Psoas muscle (tissue), 8 donors: Measurements from ENCODE around the gene IP6K1. TPM values are rescaled to one million over a fixed set of nuclear protein-coding genes. Genes with fewer than 3 reads are reported as not detected.
A peak's percentile ranks its signal among the peaks of the same experiment; 100 is the strongest.

Experiments
- ATAC-seq, 4 donors: fragments of 200-7000 bp; cut with Tn5 transposase; one replicate each; pipeline ENCODE4 v1.9.1; 2020; ENCODE audit warnings: moderate library complexity in 3 of 4, mild to moderate bottlenecking in 2 of 4
- DNase-seq, 2 donors: peaks; one replicate each; pipeline ENCODE4 v3.0.0-alpha.2; 2020
- H3K27ac ChIP-seq: fragments of 200-600 bp; one replicate; pipeline ENCODE4 v1.8.0; 2022
- H3K27me3 ChIP-seq, 3 donors: fragments of 200-600 bp in 1 of 3; one replicate each; pipeline versions ENCODE4 v1.6.1 to v1.8.0; 2013 to 2022; ENCODE audit warnings: low read length in 2 of 3, mild to moderate bottlenecking in 2 of 3, moderate library complexity in 1 of 3; ENCODE audit not compliant: insufficient read depth in 3 of 3
- H3K36me3 ChIP-seq, 2 donors: fragments of 200-600 bp in 1 of 2; one replicate each; pipeline versions ENCODE4 v1.6.1 to v1.8.0; 2013 to 2022; ENCODE audit warnings: low read depth in 1 of 2, mild to moderate bottlenecking in 1 of 2, moderate library complexity in 1 of 2; ENCODE audit not compliant: insufficient read depth in 1 of 2
- H3K4me1 ChIP-seq: fragments of 200-600 bp; one replicate; pipeline ENCODE4 v1.8.0; 2022
- H3K4me3 ChIP-seq: fragments of 200-600 bp; one replicate; pipeline ENCODE4 v1.8.0; 2022; ENCODE audit warnings: mild to moderate bottlenecking
- H3K9me3 ChIP-seq: fragments of 200-600 bp; one replicate; pipeline ENCODE4 v1.8.0; 2022
- CTCF ChIP-seq: fragments of 200-600 bp; IDR thresholded peaks from one replicate; pipeline ENCODE4 v1.8.0; 2022; ENCODE audit warnings: antibody characterized with exemption
- WGBS, 3 donors: extraction: QIAGEN DNeasy Blood & Tissue Kit; methylation state at CpG; one replicate each; pipeline versions ENCODE4 v1.1.6 to v1.1.7; 2013; 5-methylcytosine and 5-hydroxymethylcytosine counted together
- intact Hi-C, 2 donors: fragments of 100-400 bp; cut with DNase I; formaldehyde crosslinking; loops; one replicate each; pipeline versions ENCODE4 v1.11.0 to v1.14.2; 2022
- polyA plus RNA-seq, 3 donors: library from polyadenylated mRNA; stranded (reverse); fragments of 200-250 nt; gene quantifications; one replicate each; pipeline ENCODE4 v1.2.3, GENCODE V29; 2013
- total RNA-seq, 4 donors: library from RNA; stranded (reverse); fragmentation: NEBNext Ultra II Directional in 2 of 4; extraction: Animal tissue kit (Norgen Biotek cat#: 25700) in 2 of 4; gene quantifications; one replicate each; pipeline versions ENCODE4 v1.2.1 to v1.2.4, GENCODE V29; 2021 to 2023
- donor health status: healthy with polysubstance abuse.
- donor health status: DM: no; HTN: no; CAD: no; lungs with moderate emphysema.
- donor health status: Bipolar disorder and iron deficiency.
- donor health status: healthy.
- donor health status: DM: yes; HTN: yes; CAD: no.
- donor health status: DM: no; HTN: no; CAD: no.
- donor health status: DM: no; HTN: no; CAD: no.
- donor health status: DM: yes; HTN: yes; CAD: no.

Gene IP6K1
- total and polyA plus RNA-seq, 7 donors, result 9.1 to 16.1 (median 12.3) TPM

GRCh38 chr3:49805367-49805782 is 19.0 kb upstream of the IP6K1 start:
- Histone ChIP-seq H3K27ac (peak overlapping the region; percentile 93), H3K4me1 (peaks cover 38% of the 10 kb centered on the region), H3K9me3 (no peaks in the 10 kb centered on the region), H3K27me3 (no peaks in the 10 kb centered on the region), H3K4me3 (peak overlapping the region; percentile 76), H3K36me3 (peaks cover 0 to 7% of the 10 kb centered on the region in 2 donors)
- ATAC-seq (peak; percentile 76 to 79 (median 78)), DNase-seq (peak; percentile 87 to 94)
- TF ChIP-seq CTCF, result no peak
- intact Hi-C loops, result no loop called here
- 0 to 10% (median 6%) methylated on average over 3 of the region's 3 CpGs for WGBS, 3 donors

- peak; percentile 43 to 60 for DNase-seq
- intact Hi-C loops, result loop anchor here (5.0 kb wide), 1 partner anchor 103 kb away; no protein-coding TSS in a partner anchor
- H3K36me3 ChIP-seq, result peaks cover 0 to 7% of the 10 kb centered on the region in 2 donors
- peaks cover 38% of the 10 kb centered on the region for H3K4me1 ChIP-seq
- H3K27ac ChIP-seq, result peak overlapping the region; percentile 93
- ATAC-seq, result no peak
- H3K9me3 ChIP-seq, result no peaks in the 10 kb centered on the region
- TF ChIP-seq CTCF, result no peak
- no peaks in the 10 kb centered on the region for H3K27me3 ChIP-seq
- WGBS, 3 donors, result 49 to 56% (median 51%) methylated on average over 26 of the region's 26 CpGs
- peak overlapping the region; percentile 76 for H3K4me3 ChIP-seq
Observed at GRCh38 chr3:49804141-49805041, 18.0 kb upstream of the IP6K1 start.

- Histone ChIP-seq H3K27me3 (no peaks in the 10 kb centered on the region), H3K9me3 (no peaks in the 10 kb centered on the region), H3K36me3 (peaks cover 0 to 7% of the 10 kb centered on the region in 2 donors), H3K27ac (peak overlapping the region; percentile 93), H3K4me1 (peaks cover 38% of the 10 kb centered on the region), H3K4me3 (peak overlapping the region; percentile 76)
- DNase-seq (no peak), ATAC-seq (peak in 3 of 4 donors; percentile 13 to 28 (median 27))
- intact Hi-C loops, result loop anchor here (5.0 kb wide), 1 partner anchor 104 kb away; no protein-coding TSS in a partner anchor
- 3 to 5% (median 3%) methylated on average over 36 to 41 of the region's 41 CpGs for WGBS, 3 donors
- TF ChIP-seq CTCF, result no peak
Observed at GRCh38 chr3:49803465-49804140, 17.3 kb upstream of the IP6K1 start.

GRCh38 chr3:49802719-49803464 is 16.6 kb upstream of the IP6K1 start, which contains the start of gene INKA1:
Gene INKA1, plus strand, starts transcription at chr3:49803261. Its CDS starts 132 bp downstream, at chr3:49803393.
- intact Hi-C loops, result loop anchor here (1.0 to 5.0 kb wide), 2 partner anchors 36 to 104 kb away; no protein-coding TSS in a partner anchor

More at GRCh38 chr3:49802719-49803464, 16.6 kb upstream of the IP6K1 start, which contains the start of gene INKA1:
- Histone ChIP-seq H3K36me3 (peaks cover 0 to 7% of the 10 kb centered on the region in 2 donors), H3K9me3 (no peaks in the 10 kb centered on the region), H3K4me3 (peak within 1 kb of the TSS; percentile 76), H3K4me1 (peaks cover 38% of the 10 kb centered on the region), H3K27ac (peak within 1 kb of the TSS; percentile 93), H3K27me3 (no peaks in the 10 kb centered on the region)
- 0 to 1% (median 1%) methylated on average over 60 to 71 of the region's 71 CpGs for WGBS, 3 donors
- DNase-seq (peak; percentile 90 to 94), ATAC-seq (peak; percentile 83 to 89 (median 84))
- TF ChIP-seq CTCF, result peak; percentile 88
